ENCODE measurements around the gene CLINT1. TPM values are rescaled to one million over a fixed set of nuclear protein-coding genes. Genes with fewer than 3 reads are reported as not detected.

The CLINT1 gene
- total and polyA plus RNA-seq, 9 donors = 27.4 to 67.8 (median 50.3) TPM

GRCh38 chr5:157820593-157821252 is 38.2 kb downstream of the CLINT1 start:
- peak overlapping the region in 1 of 2 donors; percentile 4 for H3K27ac ChIP-seq
- H3K9me3 ChIP-seq = no peaks in the 10 kb centered on the region
- intact Hi-C loops (cut with DNase I) = loop anchor here in 1 of 4 donors (10.0 kb wide), 1 partner anchor 124 kb away; no protein-coding TSS in a partner anchor
- H3K36me3 ChIP-seq = no peaks in the 10 kb centered on the region
- H3K27me3 ChIP-seq = no peaks in the 10 kb centered on the region
- DNase-seq = peak in 1 of 5 donors; percentile 28
- no peak overlapping the region for H3K4me3 ChIP-seq
- WGBS, 3 donors = 21 to 29% (median 28%) methylated on average over 6 of the region's 6 CpGs
- no peak for TF ChIP-seq EP300 (IDR thresholded peaks at IDR 0.05)
- TF ChIP-seq, protein P1, sequence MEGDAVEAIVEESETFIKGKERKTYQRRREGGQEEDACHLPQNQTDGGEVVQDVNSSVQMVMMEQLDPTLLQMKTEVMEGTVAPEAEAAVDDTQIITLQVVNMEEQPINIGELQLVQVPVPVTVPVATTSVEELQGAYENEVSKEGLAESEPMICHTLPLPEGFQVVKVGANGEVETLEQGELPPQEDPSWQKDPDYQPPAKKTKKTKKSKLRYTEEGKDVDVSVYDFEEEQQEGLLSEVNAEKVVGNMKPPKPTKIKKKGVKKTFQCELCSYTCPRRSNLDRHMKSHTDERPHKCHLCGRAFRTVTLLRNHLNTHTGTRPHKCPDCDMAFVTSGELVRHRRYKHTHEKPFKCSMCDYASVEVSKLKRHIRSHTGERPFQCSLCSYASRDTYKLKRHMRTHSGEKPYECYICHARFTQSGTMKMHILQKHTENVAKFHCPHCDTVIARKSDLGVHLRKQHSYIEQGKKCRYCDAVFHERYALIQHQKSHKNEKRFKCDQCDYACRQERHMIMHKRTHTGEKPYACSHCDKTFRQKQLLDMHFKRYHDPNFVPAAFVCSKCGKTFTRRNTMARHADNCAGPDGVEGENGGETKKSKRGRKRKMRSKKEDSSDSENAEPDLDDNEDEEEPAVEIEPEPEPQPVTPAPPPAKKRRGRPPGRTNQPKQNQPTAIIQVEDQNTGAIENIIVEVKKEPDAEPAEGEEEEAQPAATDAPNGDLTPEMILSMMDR (IDR thresholded peaks at IDR 0.05) = peak; percentile 21 to 61 (median 43)
- H3K4me1 ChIP-seq (ENCODE audit: insufficient read depth) = peaks cover 8% of the 10 kb centered on the region

DNA sequence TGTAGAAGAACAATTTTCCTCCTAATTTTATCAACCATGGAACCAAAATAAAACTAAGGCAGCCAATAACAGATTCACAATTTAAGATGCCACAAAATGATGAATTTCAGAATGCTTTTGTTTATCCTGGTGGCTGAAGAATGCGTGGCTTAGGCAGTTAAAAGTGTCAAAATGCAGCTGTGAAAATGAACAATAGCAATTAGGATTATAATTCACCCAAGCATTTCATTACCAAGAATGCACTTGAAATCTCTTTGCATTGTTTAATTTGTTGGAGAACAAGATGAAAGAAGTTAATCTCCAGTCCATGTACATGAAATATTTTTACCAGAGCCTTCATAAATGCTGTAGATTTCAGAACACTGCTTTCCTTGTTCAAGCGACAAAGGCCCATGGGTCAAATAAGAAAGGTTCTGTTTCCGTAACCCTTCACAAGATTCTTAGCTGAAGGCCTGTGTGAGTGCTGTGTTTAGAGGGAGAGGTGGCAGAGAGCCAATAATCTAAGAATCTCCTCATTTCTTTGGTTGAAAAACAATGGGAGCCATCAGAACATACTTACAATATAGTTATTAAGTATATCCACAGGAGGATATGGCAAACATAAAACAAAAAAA is 39.3 kb downstream of the CLINT1 start:
- TF ChIP-seq EP300 (IDR thresholded peaks at IDR 0.05) (no peak), POLR2A (IDR thresholded peaks at IDR 0.05) (no peak)
- TF ChIP-seq, protein P1 (IDR thresholded peaks at IDR 0.05) = no peak
- H3K36me3 ChIP-seq = no peaks in the 10 kb centered on the region
- H3K9me3 ChIP-seq = no peaks in the 10 kb centered on the region
- peak overlapping the region in 1 of 2 donors; percentile 4 for H3K27ac ChIP-seq
- WGBS, 3 donors = 25 to 29% (median 26%) methylated on average over 3 of the region's 3 CpGs
- intact Hi-C loops (cut with DNase I) = loop anchor here in 3 of 4 donors (10.0 kb wide), 5 partner anchors 125 to 1285 kb away; no protein-coding TSS in a partner anchor
- peaks cover 8% of the 10 kb centered on the region for H3K4me1 ChIP-seq (ENCODE audit: insufficient read depth)
- DNase-seq = no peak
- H3K4me3 ChIP-seq = no peak overlapping the region
- no peaks in the 10 kb centered on the region for H3K27me3 ChIP-seq

GRCh38 chr5:157818368-157818767 is 40.6 kb downstream of the CLINT1 start:
- H3K36me3 ChIP-seq = no peaks in the 10 kb centered on the region
- no peak for DNase-seq
- TF ChIP-seq EP300 (IDR thresholded peaks at IDR 0.05) (no peak), POLR2A (IDR thresholded peaks at IDR 0.05) (no peak)
- TF ChIP-seq, protein P1 (IDR thresholded peaks at IDR 0.05) = no peak
- WGBS, 3 donors = 82 to 86% (median 86%) methylated on average over 2 of the region's 2 CpGs
- H3K9me3 ChIP-seq = no peaks in the 10 kb centered on the region
- H3K4me3 ChIP-seq = no peak overlapping the region
- H3K4me1 ChIP-seq (ENCODE audit: insufficient read depth) = peaks cover 6% of the 10 kb centered on the region
- intact Hi-C loops (cut with DNase I) = loop anchor here in 3 of 4 donors (10.0 kb wide), 4 partner anchors 176 to 1286 kb away; no protein-coding TSS in a partner anchor
- no peak overlapping the region for H3K27ac ChIP-seq
- no peaks in the 10 kb centered on the region for H3K27me3 ChIP-seq

DNA sequence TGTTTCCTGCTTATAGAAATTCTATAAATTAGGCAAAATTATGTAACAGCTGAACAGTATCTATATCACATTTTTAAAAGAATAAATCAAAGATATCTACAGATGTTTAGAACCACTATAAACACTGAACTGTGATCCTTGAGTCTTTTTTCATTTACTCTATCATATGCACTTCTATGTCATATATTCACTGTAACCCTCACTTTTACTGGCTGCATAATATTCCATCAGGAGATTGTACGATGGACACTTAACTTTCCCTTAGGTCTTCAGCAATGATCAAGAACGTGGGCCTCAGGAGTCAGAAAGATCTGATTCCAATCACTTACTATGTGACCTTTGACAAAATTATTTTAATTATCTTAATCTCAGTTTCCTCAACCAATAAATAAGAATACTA is 41.0 kb downstream of the CLINT1 start:
- Histone ChIP-seq H3K27me3 (no peaks in the 10 kb centered on the region), H3K27ac (no peak overlapping the region), H3K4me1 (ENCODE audit: insufficient read depth) (peaks cover 6% of the 10 kb centered on the region), H3K9me3 (no peaks in the 10 kb centered on the region), H3K4me3 (no peak overlapping the region), H3K36me3 (no peaks in the 10 kb centered on the region)
- TF ChIP-seq EP300 (IDR thresholded peaks at IDR 0.05) = no peak
- TF ChIP-seq, protein P1 (IDR thresholded peaks at IDR 0.05) = no peak
- TF ChIP-seq POLR2A (IDR thresholded peaks at IDR 0.05) = no peak
- 96 to 100% (median 99%) methylated on average over 2 of the region's 2 CpGs for WGBS, 3 donors
- intact Hi-C loops (cut with DNase I) = loop anchor here in 3 of 4 donors (10.0 kb wide), 4 partner anchors 177 to 1287 kb away; no protein-coding TSS in a partner anchor
- DNase-seq = no peak
